Lower leg skin (tissue), 3 donors: ENCODE results near the gene LAPTM4A.

Experiments used
- POLR2A ChIP-seq, 2 donors: fragments of 450-650 bp; IDR thresholded peaks; one replicate each; pipeline ENCODE4 v1.6.1; 2016 to 2017; ENCODE audit warnings: antibody characterized with exemption in 2 of 2, mild to moderate bottlenecking in 1 of 2, moderate library complexity in 1 of 2
- TF ChIP-seq, protein P1 (sequence below), 3 donors: fragments of 450-650 bp; IDR thresholded peaks; one replicate each; pipeline ENCODE4 v1.5.1; 2016; ENCODE audit warnings: antibody characterized with exemption in 3 of 3, mild to moderate bottlenecking in 3 of 3, moderate library complexity in 2 of 3

GRCh38 chr2:20094955-20095354 lies 43.5 kb upstream of the LAPTM4A start:
- TF ChIP-seq POLR2A (IDR thresholded peaks at IDR 0.05) = no peak
- TF ChIP-seq, protein P1, sequence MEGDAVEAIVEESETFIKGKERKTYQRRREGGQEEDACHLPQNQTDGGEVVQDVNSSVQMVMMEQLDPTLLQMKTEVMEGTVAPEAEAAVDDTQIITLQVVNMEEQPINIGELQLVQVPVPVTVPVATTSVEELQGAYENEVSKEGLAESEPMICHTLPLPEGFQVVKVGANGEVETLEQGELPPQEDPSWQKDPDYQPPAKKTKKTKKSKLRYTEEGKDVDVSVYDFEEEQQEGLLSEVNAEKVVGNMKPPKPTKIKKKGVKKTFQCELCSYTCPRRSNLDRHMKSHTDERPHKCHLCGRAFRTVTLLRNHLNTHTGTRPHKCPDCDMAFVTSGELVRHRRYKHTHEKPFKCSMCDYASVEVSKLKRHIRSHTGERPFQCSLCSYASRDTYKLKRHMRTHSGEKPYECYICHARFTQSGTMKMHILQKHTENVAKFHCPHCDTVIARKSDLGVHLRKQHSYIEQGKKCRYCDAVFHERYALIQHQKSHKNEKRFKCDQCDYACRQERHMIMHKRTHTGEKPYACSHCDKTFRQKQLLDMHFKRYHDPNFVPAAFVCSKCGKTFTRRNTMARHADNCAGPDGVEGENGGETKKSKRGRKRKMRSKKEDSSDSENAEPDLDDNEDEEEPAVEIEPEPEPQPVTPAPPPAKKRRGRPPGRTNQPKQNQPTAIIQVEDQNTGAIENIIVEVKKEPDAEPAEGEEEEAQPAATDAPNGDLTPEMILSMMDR (IDR thresholded peaks at IDR 0.05) = no peak
